Activated CD4-positive, alpha-beta T cell treated with anti-CD3 and anti-CD28 coated beads for 1 hour (primary cell): ENCODE results near the gene TGM4.
"Not testable (repeated sequence)": the region's sequence is repeated elsewhere in the genome, so short reads cannot be mapped to it uniquely, and the experiment has no call there.

Source experiments
- DNase-seq: peaks from one replicate; pipeline ENCODE4 v3.0.0-alpha.2; 2020

TGM4 gene

DNA sequence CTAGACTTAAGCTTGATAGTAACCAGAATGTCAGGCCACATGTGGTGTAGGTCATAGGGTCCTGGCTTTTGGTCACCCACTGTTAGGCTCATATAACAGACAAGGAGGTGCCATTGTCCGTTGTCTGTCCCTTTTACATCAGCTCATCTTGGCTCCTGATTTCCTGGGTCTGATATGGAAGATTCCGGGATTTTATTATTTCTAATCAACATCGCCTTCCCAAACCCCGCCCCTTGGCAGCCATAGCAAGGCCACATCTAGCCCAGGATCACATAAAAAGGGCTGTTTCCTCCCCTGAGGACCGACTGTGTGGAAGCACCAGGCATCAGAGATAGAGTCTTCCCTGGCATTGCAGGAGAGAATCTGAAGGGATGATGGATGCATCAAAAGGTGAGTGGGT is at the start of gene TGM4:
TGM4 (plus strand) TSS at position 301 of the 400 bp plus-strand sequence; CDS start at position 372, 71 bp downstream.
- no peak for DNase-seq

DNA sequence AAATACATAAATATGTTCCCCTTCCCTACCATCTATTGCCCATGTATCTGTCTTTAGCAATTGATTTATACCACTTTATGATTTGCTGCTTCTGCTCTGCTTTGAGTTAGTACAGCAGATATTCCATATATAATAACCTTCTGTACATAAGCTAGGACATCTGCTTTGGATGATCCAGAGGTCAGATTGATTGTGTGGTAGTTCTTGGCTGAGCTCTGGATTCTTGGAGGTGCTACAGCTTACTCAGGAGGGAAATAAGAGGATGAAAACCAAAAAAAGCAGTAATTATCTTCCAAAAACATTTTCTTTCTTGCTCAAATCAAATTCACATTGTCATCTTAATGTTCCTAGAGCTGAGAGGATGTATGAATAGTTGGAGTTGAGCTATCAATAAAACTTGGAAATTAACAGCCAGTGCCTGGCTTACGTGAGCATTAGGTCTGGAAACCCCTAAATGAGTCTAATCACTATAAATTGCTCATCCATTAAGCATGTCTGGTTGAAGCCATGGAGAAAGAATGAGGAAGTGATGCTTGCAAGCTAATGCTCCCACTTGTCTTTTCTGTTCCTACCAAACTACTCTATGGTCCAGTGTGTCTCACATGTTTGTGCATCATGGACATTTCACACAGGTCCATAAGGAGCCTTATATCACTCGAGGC is 49.0 kb upstream of the TGM4 start:
- DNase-seq: no peak

- DNase-seq: no peak
Measured at GRCh38 chr3:44827196-44827595, 47.2 kb upstream of the TGM4 start.

DNA sequence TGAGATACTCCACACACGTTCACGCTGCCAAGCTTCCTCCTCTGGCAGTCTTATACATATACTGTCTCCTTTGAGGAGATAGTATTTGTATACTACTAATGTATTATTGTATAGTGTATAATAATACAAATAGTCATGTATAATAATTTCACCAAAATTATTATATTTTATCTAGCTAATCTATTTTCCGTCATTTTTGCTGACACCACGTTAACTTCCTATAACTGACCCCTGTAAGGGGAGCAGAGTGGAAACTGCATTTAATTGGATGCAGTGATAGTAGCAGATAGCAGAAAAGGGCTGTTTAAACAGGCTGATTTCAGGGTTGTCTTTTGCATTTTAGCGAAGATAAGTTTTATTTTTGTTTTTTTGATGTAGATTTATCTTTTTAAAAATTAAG is 43.2 kb upstream of the TGM4 start:
- DNase-seq: no peak

GRCh38 chr3:44832032-44832431 is 42.4 kb upstream of the TGM4 start:
- DNase-seq: no peak

- DNase-seq: no peak
Measured at GRCh38 chr3:44832965-44833364, 41.4 kb upstream of the TGM4 start.

- DNase-seq: no peak
Measured at GRCh38 chr3:44833394-44833793, 41.0 kb upstream of the TGM4 start.

DNA sequence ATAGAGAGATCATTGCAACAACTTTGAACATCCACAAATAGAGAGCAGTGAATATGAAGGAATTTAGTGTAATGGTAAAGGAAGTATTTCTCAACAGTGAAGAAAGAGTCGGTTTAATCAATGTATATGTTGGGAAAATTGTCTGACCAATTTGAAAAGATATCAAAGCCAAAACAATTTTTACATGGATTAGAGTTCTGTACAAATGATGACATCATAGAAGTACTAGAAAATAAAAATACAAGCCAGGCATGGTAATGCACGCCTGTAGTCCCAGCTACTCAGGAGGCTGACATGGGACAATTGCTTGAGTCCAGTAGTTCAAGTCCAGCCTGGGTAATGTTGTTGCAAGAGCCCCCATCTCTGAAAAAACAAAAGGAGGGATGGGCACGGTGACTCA is 38.7 kb upstream of the TGM4 start:
- no peak for DNase-seq

DNA sequence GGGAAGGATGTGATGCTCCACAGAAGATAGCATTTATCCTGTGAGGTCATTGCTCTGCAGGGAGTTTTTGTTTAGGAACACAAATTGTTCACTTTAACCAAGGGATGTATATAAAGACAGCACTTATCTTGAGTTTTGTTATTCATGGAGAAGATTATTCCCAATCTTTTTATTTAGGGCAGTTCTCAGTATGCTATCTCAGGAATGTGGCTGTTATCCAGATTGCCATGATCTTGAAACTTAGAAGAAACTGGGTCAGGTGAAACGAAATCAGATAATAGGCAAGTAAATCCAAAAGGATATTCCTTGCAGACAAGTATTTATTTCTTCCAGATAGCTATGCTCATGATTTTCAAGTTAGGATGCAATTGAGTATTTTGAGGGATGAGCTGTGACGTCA is 32.0 kb upstream of the TGM4 start:
- no peak for DNase-seq

GRCh38 chr3:44845528-44846520 is 28.6 kb upstream of the TGM4 start:
- no peak for DNase-seq

- no peak for DNase-seq
Measured at GRCh38 chr3:44848634-44849033, 25.8 kb upstream of the TGM4 start.

DNA sequence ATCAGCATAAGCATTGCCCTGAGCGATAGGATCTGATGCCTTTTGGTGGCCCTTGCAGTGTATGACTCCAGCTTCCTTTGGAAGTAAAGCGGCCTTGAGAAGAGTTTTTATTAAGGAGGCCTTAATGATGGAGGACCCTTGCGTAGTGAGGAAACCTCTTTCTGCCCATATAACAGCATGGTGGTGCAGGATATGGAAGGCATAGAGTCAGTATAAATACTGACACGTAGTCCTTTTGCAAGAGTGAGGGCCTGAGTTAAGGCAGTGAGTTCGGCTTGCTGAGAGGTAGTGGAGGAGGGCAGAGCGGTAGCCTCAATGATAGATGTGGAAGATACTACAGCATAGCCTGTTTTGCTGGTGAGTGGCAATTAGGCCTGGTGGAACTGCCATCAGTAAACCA is 17.7 kb upstream of the TGM4 start:
- not testable (repeated sequence) for DNase-seq

GRCh38 chr3:44860117-44860516 is 14.3 kb upstream of the TGM4 start:
- DNase-seq: no peak

DNA sequence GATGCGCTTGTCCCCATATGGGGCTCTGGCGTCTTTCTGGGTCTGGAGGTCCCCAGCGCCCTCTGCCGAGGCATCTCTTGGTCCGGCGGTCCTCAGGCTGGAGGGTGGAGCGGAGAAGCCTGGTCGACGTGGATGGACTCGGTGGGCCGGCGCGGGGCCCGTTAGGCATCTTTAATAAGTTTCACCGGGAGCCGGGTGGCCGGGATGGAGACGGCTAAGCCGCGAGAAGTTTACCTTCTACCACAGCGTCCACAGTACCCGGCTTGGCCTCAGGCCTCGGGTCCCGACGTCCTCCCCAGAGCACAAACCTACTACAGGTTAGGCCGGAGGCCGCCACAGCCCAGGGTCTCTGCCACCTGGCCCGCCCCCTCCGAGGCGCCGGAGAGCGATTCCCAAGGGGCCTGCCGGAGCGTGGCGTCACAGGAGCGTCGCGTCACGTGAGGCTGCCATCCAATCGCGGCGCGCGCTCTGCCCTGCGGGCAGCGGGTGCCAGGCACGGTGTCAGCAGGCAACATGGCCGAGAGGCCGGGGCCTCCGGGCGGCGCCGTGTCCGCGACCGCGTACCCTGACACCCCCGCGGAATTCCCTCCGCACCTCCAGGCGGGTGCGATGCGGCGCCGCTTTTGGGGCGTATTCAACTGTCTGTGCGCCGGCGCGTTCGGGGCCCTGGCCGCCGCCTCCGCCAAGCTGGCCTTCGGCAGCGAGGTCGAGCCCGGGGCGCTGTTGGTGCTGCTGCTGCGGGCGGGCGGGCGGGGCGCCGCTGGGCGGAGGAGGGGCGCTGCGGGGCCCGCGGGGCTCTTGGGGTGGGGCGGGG is 12.8 kb upstream of the TGM4 start, which contains the start of gene TMEM42:
TMEM42 (plus strand) TSS at position 501 of the 814 bp plus-strand sequence; CDS start at position 514, 13 bp downstream.
- peak; percentile 82 for DNase-seq

- peak; percentile 15 for DNase-seq
Measured at GRCh38 chr3:44862226-44862637, 12.2 kb upstream of the TGM4 start.

- no peak for DNase-seq
Measured at GRCh38 chr3:44865272-44866035, 9.0 kb upstream of the TGM4 start.

DNA sequence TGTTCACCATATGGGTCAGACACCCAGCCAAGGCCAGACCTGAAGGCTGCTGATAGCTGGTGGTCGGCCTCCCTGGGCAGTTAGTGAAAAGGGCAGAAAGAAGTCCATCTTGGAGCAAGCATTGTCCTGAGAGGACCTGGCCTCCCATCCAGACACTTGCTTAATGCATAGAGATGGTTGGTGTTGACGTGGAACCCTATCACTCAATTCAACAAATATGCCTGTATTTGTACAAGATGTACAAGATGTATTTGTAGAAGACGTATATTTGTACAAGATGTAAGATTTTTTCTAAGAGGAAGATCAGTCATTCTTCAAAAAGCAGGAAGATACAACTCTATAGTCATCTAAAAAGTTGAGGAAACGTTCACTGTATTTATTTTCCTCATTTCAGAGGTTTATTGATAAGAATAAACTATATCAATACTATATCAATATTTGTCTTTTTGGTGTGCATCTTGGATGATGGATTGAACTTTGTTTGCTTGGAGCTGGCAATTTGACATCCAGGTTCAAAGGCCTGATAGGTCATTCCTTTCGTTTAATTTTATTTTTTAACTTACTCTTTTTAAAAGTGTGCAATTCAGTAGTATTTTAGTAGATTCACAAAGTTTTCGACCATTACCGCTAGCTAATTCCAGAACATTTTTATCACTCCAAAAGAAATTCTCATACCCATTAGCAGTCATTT is 6.8 kb upstream of the TGM4 start:
- no peak for DNase-seq

DNA sequence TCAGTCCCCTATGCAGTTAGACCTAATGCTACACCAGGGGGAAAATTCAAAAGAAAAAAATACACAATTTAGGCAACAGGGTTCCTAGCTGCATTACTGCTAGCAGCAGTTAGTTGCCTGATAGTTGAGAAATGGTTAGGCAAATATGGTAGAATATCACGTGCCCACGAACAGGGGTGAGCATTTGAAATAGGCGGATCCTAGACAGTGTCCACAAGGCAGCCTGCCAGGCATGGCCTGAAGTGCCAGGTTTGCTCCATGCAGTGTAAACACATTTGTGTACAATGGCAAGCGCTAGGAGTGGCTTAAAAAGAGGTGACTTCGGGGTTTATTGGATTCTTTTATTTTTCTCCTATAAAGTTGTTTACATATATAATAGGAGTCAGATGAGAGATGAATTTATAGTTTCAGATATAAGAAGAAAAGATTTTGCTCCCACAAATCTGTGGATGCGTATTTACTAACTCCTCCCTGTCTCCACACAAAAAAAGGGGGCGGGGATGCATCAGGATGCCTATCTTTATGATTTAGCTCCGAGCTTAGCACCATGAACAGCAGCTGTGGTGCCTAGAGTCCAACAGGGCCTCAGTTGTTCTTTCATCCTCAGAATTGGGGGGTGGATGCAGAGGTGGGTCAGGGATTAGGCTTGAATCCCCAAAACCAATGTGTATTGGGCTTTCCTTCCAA is 3.9 kb upstream of the TGM4 start:
- no peak for DNase-seq

DNA sequence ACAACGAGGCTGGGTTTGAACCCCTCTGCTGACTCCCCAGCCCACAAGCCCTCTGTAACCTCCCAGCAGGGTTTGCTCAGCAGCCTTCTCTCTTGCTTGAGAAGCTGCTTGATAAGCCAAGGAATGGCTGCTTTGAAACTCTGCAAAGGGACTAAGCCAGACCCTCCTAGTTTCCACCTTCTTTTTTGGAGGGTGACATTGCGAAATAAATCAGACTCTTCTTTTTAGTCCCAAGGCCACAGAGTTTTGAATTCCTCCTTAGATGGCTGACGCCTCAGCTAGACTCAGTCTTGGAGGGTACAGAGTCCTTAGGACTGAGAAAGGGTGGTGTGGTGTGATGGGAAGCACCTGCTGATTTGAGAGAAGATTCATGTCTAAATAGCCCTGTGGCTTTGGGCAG is 1.2 kb downstream of the TGM4 start:
- no peak for DNase-seq

- no peak for DNase-seq
Measured at GRCh38 chr3:44877333-44877732, 2.9 kb downstream of the TGM4 start.

DNA sequence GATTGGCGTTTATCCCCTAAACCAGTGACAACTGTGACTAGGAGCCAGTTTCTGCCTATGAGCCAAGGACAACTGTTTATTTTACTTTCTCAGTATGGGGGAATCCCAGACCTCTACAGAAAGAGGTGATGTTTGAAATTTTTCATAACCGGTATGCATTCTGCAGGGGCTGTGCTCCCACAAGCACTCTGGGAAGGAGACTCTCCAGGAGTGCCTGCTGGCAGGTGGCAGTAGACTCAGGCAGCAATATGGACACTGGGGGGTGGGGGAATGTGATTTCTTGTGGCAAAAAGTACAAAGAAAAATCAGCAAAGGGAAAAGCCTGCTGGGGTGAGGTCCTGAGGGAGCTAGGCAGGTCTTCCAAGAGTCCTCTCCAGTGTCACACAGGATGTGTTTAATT is 5.9 kb downstream of the TGM4 start:
- no peak for DNase-seq
